Measurements from ENCODE around the gene ADSS2. TPM values are rescaled to one million over a fixed set of nuclear protein-coding genes. Genes with fewer than 3 reads are reported as not detected.

The ADSS2 gene
- total RNA-seq, 1 experiment from 2014 or later = 82.8 TPM

- DNase-seq (ENCODE audit: low spot score) (no peak), ATAC-seq (no peak)
- CTCF ChIA-PET = no interaction called here
- no peak overlapping the region for H3K27ac Mint-ChIP-seq
- POLR2A ChIA-PET = no interaction called here
- no peak overlapping the region for H3K4me3 Mint-ChIP-seq
- H3K9me3 Mint-ChIP-seq = no peaks in the 10 kb centered on the region
- H3K4me1 Mint-ChIP-seq = peaks cover 12% of the 10 kb centered on the region
- H3K27me3 Mint-ChIP-seq (ENCODE audit: low read depth) = no peaks in the 10 kb centered on the region
- no peaks in the 10 kb centered on the region for H3K36me3 Mint-ChIP-seq
- no peak for TF ChIP-seq TEAD1 (CRISPR knock-in tag; IDR thresholded peaks at IDR 0.05)
- TF ChIP-seq MLX (CRISPR knock-in tag; IDR thresholded peaks at IDR 0.05) = no peak
- no peak for TF ChIP-seq NR1H2 (CRISPR knock-in tag; IDR thresholded peaks at IDR 0.05)
- no peak for TF ChIP-seq MAX (CRISPR knock-in tag; IDR thresholded peaks at IDR 0.05)
- no peak for TF ChIP-seq FOXP4 (CRISPR knock-in tag; IDR thresholded peaks at IDR 0.05)
- no peak for TF ChIP-seq ZNF423 (CRISPR knock-in tag; IDR thresholded peaks at IDR 0.05)
- no peak for TF ChIP-seq ZBTB43 (CRISPR knock-in tag; IDR thresholded peaks at IDR 0.05)
- no peak for TF ChIP-seq ARID4B (CRISPR knock-in tag; IDR thresholded peaks at IDR 0.05; ENCODE audit: borderline replicate concordance)
- TF ChIP-seq STAT6 (CRISPR knock-in tag; conservative IDR thresholded peaks at IDR 0.05; ENCODE audit: low read depth) = no peak
Observed at GRCh38 chr1:244391761-244392160, 59.9 kb downstream of the ADSS2 start.

GRCh38 chr1:244388961-244389360, 62.7 kb downstream of the ADSS2 start:
- Mint-ChIP-seq H3K4me1 (no peaks in the 10 kb centered on the region), H3K4me3 (no peak overlapping the region), H3K27ac (no peak overlapping the region), H3K36me3 (no peaks in the 10 kb centered on the region), H3K27me3 (ENCODE audit: low read depth) (no peaks in the 10 kb centered on the region), H3K9me3 (no peaks in the 10 kb centered on the region)
- ChIA-PET CTCF (no interaction called here), POLR2A (no interaction called here)
- ATAC-seq = no peak
- DNase-seq (ENCODE audit: low spot score) = no peak
- TF ChIP-seq MAX (CRISPR knock-in tag; IDR thresholded peaks at IDR 0.05) = no peak
- TF ChIP-seq ZSCAN18 (CRISPR knock-in tag; IDR thresholded peaks at IDR 0.05) = no peak
- no peak for TF ChIP-seq E2F1 (CRISPR knock-in tag; IDR thresholded peaks at IDR 0.05)
- no peak for TF ChIP-seq MXD4 (CRISPR knock-in tag; IDR thresholded peaks at IDR 0.05; ENCODE audit: borderline replicate concordance)
- no peak for TF ChIP-seq CREB1 (CRISPR knock-in tag; IDR thresholded peaks at IDR 0.05)
- no peak for TF ChIP-seq FOXP4 (CRISPR knock-in tag; IDR thresholded peaks at IDR 0.05)
- TF ChIP-seq PRRX2 (CRISPR knock-in tag; IDR thresholded peaks at IDR 0.05) = no peak
- no peak for TF ChIP-seq ZNF219 (CRISPR knock-in tag; IDR thresholded peaks at IDR 0.05; ENCODE audit: borderline replicate concordance)
- no peak for TF ChIP-seq GRHL2 (CRISPR knock-in tag; IDR thresholded peaks at IDR 0.05; ENCODE audit: insufficient replicate concordance, severe bottlenecking)
- no peak for TF ChIP-seq JUN (CRISPR knock-in tag; IDR thresholded peaks at IDR 0.05)
- no peak for TF ChIP-seq SMAD3 (CRISPR knock-in tag; IDR thresholded peaks at IDR 0.05; ENCODE audit: borderline replicate concordance)
